Measurements from ENCODE around the gene TUBB4B. TPM values are rescaled to one million over a fixed set of nuclear protein-coding genes. Genes with fewer than 3 reads are reported as not detected.

The TUBB4B gene
- total RNA-seq, 1 donor from 2014 or later, result 134 TPM

DNA sequence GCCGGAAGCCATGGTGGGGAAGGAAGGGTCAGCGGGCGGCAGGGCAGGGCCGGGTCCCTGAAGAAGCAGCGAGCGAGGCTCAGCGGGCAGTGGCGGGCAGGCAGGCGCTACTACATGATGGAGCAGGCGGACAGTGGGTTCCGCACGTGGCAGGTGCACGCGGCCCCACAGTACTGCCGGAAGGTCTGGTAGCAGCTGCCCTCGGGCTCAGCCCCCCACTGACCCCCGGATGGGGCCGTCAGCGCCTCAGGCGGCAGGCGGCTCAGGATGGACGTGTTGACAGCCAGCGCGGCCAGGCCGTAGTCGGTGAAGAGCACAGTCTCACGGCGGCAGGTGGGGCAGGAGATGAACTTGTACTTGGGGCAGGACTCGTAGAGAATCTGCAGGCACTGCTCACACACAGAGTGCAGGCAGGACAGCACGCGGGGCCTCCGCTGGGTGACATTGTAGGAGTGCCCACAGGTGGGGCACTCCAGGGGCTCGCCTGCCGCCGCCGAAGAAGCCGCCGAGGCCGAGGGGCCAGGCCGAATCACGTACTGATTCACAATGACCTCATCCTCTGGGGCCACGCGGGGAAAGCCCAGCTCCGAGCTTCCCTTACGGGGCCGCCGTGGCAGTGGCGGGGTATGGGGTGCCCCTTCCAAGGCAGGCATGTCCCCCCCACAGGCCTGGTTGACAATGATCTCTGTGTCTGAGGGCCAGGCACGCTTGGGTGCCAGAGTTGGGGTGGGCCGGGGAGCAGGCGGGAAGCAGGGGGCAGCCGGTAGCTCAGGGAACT, 20.6 kb upstream of the TUBB4B start:
- Mint-ChIP-seq H3K36me3 (ENCODE audit: low read depth, unreplicated experiment) (no peaks in the 10 kb centered on the region), H3K4me1 (ENCODE audit: unreplicated experiment) (no peaks in the 10 kb centered on the region), H3K27ac (ENCODE audit: unreplicated experiment) (no peak overlapping the region), H3K27me3 (ENCODE audit: unreplicated experiment) (peaks cover 8% of the 10 kb centered on the region), H3K9me3 (ENCODE audit: unreplicated experiment) (no peaks in the 10 kb centered on the region), H3K4me3 (ENCODE audit: unreplicated experiment) (no peak overlapping the region)
- no peak for DNase-seq (ENCODE audit: low spot score)
- TF ChIP-seq CTCF (IDR thresholded peaks at IDR 0.05; ENCODE audit: unreplicated experiment), result no peak

GRCh38 chr9:137221095-137221505, 20.0 kb upstream of the TUBB4B start:
- no peaks in the 10 kb centered on the region for H3K9me3 Mint-ChIP-seq (ENCODE audit: unreplicated experiment)
- no peaks in the 10 kb centered on the region for H3K4me1 Mint-ChIP-seq (ENCODE audit: unreplicated experiment)
- no peak overlapping the region for H3K4me3 Mint-ChIP-seq (ENCODE audit: unreplicated experiment)
- TF ChIP-seq CTCF (IDR thresholded peaks at IDR 0.05; ENCODE audit: unreplicated experiment), result no peak
- peaks cover 8% of the 10 kb centered on the region for H3K27me3 Mint-ChIP-seq (ENCODE audit: unreplicated experiment)
- H3K27ac Mint-ChIP-seq (ENCODE audit: unreplicated experiment), result no peak overlapping the region
- no peaks in the 10 kb centered on the region for H3K36me3 Mint-ChIP-seq (ENCODE audit: low read depth, unreplicated experiment)
- no peak for DNase-seq (ENCODE audit: low spot score)

GRCh38 chr9:137221506-137222111, 19.5 kb upstream of the TUBB4B start:
- Mint-ChIP-seq H3K27me3 (ENCODE audit: unreplicated experiment) (peaks cover 12% of the 10 kb centered on the region), H3K4me1 (ENCODE audit: unreplicated experiment) (no peaks in the 10 kb centered on the region), H3K27ac (ENCODE audit: unreplicated experiment) (no peak overlapping the region), H3K4me3 (ENCODE audit: unreplicated experiment) (no peak overlapping the region), H3K9me3 (ENCODE audit: unreplicated experiment) (no peaks in the 10 kb centered on the region), H3K36me3 (ENCODE audit: low read depth, unreplicated experiment) (no peaks in the 10 kb centered on the region)
- TF ChIP-seq CTCF (IDR thresholded peaks at IDR 0.05; ENCODE audit: unreplicated experiment), result no peak
- DNase-seq (ENCODE audit: low spot score), result no peak

- H3K4me3 Mint-ChIP-seq (ENCODE audit: unreplicated experiment), result peak within 1 kb of the TSS; percentile 82
- no peak for TF ChIP-seq CTCF (IDR thresholded peaks at IDR 0.05; ENCODE audit: unreplicated experiment)
- H3K27me3 Mint-ChIP-seq (ENCODE audit: unreplicated experiment), result peaks cover 11% of the 10 kb centered on the region
- DNase-seq (ENCODE audit: low spot score), result no peak
- no peak within 1 kb of the TSS for H3K27ac Mint-ChIP-seq (ENCODE audit: unreplicated experiment)
- H3K4me1 Mint-ChIP-seq (ENCODE audit: unreplicated experiment), result no peaks in the 10 kb centered on the region
- H3K9me3 Mint-ChIP-seq (ENCODE audit: unreplicated experiment), result no peaks in the 10 kb centered on the region
- no peaks in the 10 kb centered on the region for H3K36me3 Mint-ChIP-seq (ENCODE audit: low read depth, unreplicated experiment)
Measured at GRCh38 chr9:137222190-137223077, 18.7 kb upstream of the TUBB4B start, which contains the start of gene RNF208. TSS of gene RNF208 (minus strand) at chr9:137222240. CDS start at chr9:137221212, 1,028 bp downstream.

Measured in endothelial cell (in vitro differentiated cells).